NCI-H524 treated with DMSO at 0.1 percent for 48 hours (cell line): Measurements from ENCODE around the gene NEK4.

ENCODE experiments used
- DNase-seq: peaks from one replicate; lab custom pipeline; 2025; lab: John Stamatoyannopoulos, UW

The NEK4 gene

DNA sequence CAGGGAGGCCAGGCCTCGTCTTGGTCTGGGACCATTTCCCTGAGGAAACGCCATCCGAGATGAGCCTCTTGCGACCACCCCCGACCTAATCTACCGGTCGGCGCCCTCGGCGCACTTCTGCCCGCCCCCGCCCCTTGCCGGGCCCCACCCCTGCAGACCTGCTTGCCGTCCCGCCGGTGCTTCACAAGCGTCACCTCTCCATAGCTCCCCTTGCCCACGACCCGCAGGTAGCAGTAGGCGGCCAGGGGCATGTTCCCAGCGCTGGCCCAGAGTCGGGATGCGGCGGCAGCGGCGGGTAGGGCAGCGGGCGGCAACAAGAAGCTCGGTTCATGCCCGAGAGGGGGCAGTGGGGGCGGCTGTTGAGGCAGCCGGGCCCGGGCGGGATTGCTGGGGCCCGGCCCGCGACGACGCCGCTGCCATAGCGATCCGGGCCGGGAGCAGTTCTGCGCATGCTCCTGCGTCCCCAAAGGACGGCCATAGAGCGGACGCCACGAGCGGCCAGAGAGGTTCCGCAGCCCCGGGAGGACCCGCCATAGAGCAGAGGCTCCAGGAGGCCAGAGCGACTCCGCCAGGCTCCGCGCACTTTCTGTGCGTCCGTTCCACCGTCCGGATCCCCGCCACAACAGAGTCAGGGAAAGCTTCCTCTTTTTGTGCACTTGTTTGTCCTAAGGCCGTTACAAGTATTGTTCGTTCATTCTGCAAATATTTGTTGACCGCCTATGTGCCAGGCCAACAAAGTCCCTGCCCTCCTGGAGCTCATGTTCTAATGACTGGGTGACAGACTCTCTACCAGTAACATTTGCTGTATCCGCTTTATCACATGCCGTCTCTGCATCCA lies at the start of gene NEK4:
Gene NEK4 (minus strand): TSS at position 445 of the 838 bp plus-strand sequence. CDS start 194 bp downstream, at position 251.
- DNase-seq: peak; percentile 20

DNA sequence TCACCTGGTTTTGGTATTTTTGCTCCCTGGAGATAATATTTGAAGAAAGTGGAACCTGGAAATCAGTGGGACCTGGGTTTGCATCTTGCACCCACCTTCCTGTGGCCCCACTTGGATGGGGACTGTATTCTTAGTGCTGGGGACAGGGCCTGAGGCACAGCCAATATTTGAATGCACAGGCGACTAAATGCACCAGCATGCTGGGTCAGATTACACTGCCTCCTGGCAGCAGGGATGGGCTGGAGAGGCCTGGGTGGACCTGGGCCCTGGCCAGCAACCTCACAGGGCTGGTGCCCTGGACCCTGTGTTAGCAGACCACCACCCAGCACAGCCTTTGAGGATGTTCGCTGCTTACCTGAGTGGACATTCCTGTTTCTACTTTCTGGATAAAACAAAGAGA lies 49.2 kb upstream of the NEK4 start:
- no peak for DNase-seq

DNA sequence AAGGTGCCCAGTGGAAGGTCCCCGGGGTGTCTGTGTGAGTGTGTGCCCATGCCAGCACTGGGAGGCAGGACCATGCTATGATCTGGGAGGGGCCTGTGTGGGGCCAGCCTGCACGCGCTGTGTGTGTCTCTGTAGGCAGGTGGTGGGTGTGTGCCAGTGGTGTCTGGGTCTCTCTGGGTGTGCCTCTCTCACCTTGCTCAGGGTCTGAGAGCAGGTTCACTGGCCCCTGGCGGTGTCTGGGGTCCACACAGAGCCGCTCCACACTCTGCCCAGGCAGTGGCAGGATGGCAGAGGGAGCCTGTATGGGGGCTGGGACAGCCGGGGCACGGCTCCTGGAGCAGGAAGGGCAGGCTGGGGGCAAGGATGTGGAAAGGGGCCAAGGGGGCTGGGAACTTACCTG lies 47.1 kb upstream of the NEK4 start:
- no peak for DNase-seq

DNA sequence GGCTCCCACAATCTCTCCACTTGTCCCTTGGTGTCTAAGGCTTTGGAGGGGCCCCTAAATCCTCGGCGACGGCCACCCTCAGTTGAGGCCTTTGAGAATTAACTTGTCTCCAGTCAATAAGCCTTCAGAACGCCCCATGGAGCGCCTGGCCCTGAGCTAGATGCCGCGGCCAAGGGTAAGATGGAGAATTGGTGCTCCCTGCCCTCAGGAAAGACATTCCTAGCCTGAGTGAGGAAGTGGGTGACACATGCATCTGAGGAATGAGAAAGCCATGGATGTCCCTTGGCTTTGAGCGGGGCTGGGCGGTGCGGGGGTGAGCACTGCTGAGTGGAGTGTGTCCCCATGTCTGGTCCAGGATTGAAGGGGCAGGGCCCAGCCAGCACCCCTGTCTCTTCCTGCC lies 46.5 kb upstream of the NEK4 start:
- DNase-seq: no peak

DNA sequence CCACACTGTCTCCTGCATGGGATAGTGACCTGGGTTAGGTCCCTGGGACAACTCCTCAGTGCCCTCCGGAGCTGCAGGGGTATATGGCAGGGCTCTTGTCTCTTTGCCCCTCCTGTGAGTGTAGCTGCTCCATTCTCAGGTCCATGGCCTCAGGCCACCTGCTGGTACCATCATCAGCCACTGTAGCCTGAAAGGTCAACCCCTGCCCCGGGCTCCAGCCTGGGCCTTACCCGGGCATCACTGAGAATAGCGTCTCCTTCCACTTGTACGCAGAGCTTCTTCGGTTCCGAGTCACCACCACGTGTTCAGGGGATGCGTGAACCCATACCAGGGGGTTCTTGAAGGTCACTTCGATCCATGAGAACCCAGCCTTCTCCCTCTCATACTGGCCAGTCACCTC lies 45.9 kb upstream of the NEK4 start:
- DNase-seq: no peak

DNA sequence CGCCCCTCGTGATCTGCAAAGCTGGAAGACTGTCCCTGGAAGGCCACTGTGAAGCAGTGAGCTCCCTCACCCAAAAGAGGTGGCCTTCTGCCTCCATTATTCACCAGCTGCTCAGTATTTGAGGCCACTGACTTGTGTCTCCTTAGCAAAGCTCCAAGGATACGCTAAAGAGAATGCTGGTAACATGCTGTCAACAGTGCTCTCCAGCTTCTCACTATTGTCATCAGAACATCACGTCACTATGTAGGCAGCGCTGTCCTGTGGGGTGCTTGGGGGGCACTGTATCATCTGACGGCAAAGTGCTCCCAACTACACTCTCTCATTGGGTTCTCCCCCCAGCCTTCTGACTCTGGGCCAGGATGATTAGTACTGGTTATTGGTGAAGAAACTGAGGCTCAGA lies 45.5 kb upstream of the NEK4 start:
- no peak for DNase-seq

DNA sequence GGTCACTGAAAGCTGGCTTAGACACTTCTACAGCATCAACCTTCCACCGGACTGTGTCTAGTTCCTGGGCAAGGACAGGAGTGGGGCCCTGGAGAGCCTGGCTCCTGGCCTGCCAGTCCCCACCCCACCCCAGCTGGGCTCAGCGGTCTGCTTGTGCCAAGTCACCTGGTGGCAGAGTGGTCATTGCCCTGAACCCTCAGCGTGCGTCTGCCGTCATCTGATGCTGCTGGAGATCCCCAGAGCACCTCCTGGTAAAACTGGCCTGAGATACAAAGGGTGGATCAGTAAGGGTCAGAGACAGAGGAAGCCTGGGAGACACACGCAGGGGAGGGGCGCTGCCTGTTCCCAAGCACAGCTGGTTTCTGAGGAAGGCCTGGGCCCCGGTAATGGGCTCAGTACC lies 43.1 kb upstream of the NEK4 start:
- DNase-seq: no peak

DNA sequence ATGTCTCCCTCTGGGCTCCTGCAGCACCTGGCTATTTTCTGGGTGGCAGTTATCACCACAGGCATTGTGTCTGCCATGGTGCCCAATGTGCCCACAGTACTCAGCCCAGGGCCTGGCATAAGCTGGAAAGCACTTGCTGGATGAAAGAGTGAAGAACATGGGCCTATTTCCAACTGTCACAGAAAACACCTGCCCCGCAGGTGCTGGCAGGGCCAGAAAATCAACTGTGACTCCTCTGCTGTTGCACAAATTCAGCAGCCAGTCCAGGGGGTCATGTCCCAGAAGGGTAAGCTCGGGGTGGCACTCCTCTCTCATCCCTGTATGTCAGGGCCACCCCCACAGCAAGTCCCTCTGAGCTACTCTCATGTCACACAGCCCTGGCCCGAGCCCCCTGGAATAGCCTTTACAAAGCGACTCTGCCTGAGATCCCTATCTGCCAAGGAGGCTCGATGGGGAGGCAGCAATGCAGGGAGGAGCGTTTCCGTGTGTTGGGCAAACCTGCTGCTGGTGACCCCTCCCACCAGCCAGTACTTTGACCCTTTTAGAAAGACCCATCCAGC lies 40.8 kb upstream of the NEK4 start:
- no peak for DNase-seq

DNA sequence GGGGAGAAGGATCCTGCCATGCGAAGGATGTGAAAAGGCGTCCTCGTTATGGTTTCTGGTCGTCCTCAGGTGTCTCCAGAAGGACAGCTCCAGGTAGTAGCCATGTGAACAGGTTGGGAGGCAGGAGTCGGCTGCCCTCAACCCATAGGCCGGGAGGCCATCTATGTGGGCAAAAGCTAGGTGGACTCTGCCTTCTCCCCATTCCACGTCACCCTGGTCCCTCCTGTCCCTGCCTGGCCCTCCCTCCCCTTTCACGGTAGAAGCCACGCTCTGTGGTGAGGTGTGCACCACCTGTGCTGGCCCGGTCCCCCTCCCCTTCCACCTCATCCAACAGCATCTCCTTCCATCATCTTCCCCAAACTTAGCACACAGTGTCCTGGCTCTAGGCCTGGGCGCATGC lies 40.2 kb upstream of the NEK4 start:
- no peak for DNase-seq

DNA sequence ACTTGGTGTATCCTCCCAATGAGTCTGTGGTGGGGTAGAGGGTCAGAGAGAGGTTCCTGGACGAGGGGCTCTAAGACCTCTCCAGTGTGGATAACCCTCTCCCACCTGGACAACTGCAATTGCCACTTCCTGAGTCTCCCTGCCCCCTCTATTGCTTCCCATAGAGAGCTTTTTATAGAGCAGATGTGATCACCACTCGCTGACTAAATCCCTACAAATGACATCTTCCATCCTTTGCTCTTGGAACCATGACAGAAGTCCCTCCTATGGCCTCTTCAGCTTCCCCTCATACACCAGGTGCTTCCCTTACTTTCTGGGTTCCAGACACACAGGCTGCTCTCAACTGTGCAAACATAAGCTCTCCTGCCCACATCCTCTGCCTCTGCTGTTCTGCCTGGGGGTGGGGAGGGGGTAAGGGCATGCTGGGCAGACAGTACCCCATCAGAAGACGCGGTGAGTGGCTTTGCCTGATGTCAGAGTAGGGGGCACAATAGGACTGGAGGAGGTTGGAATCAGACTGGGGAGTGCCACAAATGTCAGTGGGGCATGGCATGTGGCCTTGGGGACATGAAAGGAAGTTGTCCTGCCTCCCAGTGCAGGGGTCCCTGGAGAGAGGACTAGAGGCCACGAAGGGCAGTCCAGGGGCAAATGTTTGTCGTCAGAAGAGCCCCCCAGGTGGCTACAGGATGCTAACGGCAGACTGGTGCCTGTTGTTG lies 39.1 kb upstream of the NEK4 start:
- DNase-seq: peak; percentile 38

DNA sequence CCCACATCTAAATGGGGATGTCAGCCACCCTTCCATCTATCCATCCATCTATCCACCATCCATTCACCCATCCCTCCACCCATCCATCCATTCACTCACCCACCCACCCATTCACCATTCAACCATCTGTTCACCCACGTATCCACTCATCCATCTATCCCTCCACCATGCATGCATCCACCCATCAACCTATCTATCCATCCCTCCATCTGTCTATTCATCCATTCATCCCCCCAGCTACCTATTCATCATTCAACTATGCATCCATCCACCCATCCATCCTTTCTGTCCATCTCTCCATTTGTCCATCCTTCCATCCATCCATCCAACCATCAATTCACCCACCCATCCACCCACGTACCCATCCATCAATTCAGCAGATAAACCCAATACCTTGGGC lies 38.4 kb upstream of the NEK4 start:
- DNase-seq: no peak

DNA sequence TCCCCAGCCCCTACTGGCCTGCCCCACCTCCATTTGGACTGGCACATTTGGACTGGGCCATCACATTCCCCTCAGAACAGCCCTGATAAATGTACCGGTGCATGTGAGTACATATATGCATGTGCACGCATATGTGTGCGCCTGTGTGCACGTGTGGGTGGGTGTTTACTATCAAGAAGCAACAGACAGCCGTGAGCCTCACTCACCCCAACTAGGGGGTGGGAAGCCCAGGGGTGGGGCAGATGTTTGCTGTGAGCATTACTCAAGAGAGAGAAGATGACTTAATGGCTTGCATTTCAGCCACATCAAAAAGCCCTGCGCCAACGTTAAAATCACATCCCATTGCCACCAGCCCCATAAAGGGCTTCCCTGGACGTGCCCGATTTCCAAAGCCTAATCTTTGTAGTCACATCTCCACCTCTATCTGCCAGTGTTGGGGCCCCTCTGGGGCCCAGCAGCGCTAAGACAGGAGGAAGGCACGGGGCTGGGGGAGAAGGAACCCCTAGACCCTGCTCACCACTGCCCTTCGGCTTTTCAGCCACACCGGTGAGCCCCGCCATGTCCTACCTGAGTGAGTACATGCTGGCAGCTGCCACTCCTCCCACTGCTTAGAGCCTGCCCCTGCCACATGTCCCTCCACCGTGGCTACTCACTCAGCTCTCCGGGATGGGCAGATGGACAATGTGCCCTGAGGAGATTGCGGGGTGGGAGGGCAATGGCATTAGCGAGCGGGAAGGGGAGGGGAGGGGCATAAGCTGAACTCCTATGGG lies 34.7 kb upstream of the NEK4 start:
- no peak for DNase-seq

DNA sequence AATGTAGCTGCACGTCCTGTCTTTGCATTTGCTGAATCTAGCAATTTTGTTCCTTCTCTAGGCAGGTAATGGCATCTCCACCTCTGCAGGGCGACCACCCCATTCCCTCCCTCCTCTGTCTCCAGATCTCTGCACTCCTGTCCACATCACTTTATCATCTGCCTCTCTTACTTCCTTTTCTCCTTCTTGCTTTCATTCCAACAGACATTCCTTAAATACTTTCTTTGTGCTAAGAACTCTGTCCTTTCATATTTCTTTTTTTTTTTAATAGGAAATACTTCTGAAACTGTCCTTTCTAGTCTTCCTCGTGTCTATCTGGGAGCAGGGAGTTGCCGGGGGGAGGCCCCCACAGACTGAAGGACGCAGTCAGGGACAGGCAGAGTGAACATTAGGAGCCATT lies 31.1 kb upstream of the NEK4 start:
- no peak for DNase-seq

DNA sequence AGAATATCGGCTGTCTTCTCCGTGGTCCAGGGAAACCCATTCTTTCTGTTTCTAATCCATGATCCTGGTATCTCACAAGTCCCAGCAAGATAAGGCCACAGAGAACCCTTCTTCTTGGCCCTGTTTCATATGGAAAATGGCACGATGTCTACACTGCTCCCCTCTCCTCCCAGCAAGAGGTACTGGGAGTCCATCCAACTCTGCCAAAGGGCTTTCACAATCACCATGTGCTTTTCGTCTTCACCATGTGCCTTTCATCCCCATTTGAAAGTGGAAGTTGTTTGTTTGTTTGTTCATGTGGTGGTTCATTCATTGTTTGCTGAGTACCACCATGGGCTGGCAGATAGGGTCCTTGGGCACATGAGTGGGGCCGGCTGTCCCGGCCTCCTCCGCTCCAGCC lies 29.3 kb upstream of the NEK4 start:
- DNase-seq: no peak

DNA sequence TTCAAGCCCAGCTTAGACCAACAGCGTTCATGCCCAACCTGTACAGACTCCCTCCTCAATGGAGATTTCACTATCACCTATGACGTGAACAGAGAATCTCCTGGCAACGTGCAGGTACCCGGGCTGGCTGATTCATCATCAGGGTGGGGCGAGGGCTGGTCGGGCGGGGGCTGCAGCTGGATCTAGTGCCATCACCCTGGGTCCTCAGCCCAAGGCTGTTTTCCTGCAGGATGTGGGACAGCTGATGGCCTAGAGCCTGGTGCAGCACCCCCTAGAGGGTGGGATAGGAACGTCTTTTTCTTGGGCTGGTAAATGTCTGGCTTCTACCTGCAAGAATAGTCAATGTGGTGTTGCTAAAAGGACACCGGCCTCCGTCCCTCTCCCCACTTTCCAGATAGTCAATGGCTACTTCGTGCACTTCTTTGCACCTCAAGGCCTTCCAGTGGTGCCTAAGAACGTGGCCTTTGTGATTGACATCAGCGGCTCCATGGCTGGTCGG lies 28.3 kb upstream of the NEK4 start:
- DNase-seq: no peak

DNA sequence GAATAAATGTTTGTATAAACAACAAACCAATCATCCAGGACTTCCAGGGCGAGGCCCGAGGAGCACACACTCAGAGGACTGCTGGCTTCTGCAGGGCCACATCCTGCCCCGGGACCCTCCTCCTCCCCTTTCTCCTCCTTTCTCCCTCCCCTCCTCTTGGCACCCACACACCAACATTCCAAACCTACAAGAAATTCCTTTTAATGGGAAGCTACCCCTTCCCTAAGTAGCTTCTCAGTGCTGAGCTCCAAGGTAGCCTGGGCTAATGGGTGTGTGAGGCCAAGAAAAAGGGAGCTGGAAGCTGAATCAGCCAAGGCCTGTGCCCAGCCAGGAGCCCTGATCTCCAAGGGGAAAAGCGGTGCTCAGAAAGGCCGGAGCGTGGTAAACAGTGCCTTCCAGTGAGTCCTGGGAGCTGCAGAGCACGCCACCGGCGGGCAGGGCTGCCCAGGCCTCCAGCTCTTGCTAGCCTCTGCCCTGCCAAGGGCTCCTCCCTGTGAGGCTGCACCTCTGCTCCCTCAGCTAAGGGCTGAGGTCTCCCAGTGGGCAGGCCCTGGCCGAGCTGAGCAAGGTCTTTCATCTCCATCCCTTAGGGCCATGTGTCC lies 27.7 kb upstream of the NEK4 start:
- DNase-seq: no peak

DNA sequence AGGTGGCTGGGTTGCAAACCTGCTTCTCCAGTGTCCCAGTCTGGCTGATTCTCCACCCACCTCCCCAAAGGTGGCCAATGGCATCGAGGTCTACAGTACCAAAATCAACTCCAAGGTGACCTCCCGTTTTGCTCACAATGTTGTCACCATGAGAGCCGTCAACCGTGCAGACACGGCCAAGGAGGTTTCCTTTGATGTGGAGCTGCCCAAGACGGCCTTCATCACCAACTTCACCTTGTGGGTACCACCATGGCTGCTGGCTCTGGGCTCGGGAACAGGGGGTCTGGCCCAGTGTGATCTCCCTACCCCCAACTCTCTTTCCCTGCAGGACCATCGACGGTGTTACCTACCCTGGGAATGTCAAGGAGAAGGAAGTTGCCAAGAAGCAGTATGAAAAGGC lies 25.7 kb upstream of the NEK4 start:
- no peak for DNase-seq

DNA sequence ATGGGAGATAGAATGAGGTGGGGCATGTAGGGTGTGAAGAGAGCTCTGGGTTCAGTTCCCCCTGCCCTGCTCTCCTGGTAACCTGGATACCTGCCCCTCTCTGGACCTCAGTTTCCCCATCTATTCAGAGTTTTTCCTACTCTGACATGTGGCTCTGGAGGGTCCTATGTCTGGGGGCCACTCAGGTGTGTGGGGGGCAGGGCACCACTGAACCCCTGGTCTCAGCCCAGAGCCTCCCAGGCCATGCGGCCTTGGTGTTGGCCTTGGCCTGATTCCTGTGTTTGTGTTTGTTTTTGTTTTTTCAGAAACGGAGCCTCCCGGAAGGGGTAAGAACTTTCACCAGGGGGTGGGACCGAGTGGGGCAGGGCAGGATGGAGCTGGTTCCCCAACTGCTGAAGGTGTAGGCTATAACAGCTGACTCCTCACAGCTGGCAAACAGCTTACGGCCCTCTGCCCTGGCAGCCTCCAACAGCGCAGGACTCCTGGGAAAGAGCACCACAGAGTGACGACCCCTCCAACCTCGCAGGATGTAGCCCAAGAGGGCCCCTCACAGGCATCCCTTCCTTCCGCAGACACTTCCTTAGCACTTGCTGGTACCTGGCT lies 24.7 kb upstream of the NEK4 start:
- DNase-seq: no peak

DNA sequence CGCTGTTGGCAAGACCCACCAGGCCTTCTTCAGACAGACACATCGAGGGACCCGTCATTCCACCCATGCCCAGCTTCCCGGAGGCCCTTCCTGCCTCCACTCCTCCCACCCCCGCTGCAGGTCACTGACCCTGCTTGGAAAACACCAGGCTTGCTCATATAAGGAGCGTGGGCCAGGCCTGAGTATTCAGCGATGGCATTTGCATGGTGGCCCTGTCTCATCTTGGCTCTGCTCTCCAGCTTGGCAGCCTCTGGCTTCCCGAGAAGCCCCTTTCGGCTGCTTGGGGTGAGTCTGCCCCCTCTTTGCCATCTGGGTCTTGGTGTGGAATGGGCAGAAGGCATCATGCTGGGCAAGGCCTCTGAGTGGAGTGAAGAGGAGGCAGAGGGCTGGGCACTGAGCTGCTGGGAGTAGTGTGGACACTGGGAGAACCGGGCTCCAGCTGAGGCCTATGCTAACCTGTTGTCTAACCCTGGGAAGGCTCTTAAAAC lies 23.9 kb upstream of the NEK4 start, which contains the start of gene ITIH3:
Gene ITIH3 (plus strand): TSS at position 185 of the 488 bp plus-strand sequence. CDS start 8 bp downstream, at position 193.
- no peak for DNase-seq

DNA sequence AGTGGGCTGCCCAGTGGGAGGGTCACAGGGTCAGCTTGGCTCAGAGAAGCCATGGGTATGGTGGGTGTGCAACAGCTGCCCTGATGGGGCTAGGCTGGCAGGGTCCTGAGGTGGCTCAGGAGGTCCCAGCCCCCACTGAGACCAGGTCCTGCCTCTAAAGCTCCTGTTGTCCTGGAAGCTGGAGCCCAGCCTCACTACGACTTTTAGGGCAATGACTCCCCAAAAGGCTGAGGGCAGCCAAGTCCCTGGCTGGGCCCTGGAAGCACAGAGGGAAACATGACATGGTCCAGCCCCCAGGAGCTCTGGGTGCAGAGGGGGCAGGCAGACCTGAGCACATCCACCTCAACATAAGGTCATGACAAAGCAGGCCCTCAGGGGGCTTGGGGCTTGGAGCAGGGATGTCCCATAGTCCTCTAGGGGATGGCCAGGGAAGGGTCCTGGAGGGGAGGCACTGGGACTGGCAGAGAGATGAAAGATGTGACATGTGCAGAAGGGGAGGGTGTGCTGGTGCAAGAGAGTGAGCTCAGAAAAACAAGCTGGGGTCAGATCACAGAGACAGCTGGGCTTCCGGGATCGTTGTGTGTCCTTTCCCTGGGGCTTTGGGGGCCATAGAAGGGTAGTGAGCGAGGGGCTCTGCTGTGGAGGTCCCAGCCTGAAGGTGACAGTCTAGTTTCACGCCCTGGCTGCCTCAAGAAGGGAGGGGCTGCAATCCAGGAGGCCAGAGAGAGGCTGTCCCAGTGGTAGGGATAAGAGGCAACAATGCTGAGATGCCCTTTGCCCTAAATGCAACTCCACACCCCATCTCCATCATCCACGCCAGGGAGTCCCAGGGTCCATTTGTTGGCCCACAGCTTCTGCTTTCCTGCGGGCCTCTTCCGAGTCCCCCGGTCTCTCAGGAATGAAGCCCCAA lies 23.2 kb upstream of the NEK4 start:
- DNase-seq: no peak
